NOMO-1 treated with dmso at 0.1 percent for 144 hours (cell line): Measurements from ENCODE around the gene SCYGR6.

Source experiments
- DNase-seq: peaks from one replicate; lab custom pipeline; 2025; ENCODE audit not compliant: unreplicated experiment; lab: John Stamatoyannopoulos, UW

Gene SCYGR6

DNA sequence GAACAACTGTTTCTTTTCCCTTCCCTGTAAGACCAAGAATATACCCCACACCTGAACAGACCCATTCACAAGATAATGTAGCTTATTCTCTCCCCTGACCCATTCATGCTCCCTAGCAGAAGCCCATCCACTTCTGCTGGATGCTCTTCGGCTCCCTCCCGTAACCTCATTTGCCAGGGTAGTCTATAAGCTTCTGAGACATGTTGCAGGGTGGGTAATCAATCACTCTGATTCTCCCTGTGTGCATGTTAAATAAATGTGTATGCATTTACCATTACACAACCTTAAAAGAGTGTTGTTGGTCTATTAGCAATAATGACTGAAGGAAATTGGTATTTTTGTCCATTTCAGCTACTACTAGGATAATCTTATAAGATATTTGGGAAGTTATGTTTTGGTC, 8.1 kb downstream of the SCYGR6 start:
- DNase-seq: no peak

DNA sequence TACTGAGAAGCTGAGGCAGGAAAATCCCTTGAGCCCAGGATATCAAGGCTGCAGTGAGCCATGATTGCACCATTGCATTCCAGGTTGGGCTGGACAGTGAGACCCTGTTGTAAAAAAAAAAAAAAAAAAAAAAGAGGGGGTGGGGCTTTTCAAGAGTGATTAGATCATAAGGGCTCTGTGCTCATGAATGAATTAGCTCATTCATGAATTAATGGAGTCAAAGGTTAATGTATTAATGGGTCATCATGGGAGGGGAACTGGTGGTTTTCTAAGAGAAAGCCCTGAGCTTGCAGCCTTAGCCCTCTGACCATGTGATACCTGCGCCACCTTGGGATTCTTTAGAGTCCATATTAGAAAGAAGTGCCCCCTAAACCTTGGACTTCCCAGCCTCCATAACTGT, 11.3 kb downstream of the SCYGR6 start:
- no peak for DNase-seq

DNA sequence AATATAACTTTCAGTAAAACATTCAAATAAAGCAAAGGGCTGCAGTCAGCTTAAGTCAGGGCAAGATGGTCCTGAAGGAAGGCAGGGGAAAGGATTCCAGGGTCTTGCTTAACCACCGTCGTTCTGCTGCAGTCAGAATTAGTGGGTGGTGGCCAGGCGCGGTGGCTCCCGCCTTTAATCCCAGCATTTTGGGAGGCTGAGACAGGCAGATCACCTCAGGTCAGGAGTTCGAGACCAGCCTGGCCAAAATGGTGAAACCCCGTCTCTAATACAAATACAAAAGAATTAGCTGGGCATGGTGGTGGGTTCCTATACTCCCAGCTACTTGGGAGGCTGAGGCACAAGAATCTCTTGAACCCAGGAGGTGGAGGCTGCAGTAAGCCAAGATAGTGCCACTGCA, 13.6 kb downstream of the SCYGR6 start:
- no peak for DNase-seq

DNA sequence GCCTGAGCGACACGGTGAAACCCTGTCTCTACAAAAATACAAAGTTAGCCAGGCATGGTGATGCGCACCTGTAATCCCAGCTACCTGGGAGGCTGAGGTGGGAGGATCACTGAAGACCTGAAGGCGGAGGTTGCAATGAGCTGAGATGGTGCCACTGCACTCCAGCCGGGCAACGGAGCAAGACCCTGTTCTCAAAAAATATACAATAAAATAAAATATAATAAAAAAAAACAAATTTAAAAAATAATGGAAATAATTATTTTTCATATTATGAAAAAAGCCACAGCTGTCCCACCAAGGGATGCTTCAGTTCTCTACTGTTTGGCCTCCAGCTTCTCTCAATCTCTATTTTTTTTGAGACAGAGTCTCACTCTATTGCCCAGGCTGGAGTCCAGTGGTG, 17.2 kb downstream of the SCYGR6 start:
- no peak for DNase-seq

DNA sequence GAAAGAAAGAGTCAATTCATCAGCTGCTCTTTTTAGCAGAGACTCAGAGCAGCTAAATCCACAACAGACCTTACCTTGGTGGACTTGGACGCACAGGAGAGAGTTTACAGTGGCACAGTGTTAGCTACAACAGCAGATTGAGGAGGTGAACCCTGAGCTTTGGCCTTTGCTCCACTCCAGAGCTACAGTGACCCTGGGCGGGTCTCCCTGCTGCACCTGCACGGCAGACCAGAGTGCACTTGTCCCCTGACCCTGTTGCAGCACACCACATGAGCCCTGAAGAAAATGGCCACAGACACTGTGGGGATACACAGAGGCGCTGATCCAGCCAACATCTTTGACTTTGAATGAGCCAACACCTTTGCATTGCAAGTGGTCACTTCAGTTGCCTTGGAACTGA, 17.7 kb downstream of the SCYGR6 start:
- no peak for DNase-seq

DNA sequence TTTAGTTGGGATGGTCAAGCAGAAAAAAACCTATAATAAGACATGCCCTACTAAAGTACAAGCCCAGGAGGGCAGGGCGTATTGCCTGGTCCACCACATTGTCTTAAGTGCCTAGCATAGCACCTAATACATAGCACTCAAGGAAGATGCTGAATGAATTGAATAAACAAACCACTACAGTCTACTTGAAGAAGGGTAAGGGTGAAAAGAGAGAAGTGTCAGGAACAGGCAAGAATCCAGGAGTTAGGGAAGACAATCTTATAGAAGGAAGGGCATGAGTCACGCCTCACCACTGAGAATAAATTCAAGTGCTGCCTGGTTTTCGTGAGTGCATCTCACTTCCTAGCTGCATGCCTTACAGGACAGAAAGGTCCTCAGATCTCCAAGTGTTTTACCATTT, 20.6 kb downstream of the SCYGR6 start:
- no peak for DNase-seq

DNA sequence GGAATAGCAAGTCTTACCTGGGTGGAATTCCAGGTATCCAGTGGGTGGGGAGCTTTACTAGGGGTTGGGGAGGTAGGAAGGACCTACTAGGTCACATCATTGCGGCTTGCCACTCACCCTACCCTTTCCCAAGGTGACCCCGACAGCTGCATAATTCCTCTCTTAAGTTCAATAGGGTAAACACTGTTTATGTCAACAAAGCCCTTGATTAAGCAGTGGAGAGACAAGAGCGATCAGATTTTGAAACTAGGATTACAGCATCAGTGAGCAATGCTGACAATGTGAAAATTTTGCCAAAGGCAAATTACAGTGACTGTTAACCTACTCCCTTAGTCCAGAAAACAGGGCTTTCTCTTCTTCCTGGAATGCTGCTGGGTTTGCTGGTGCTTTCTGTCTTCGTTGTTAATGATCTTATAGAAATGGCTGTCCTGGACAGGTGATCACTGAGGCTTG, 21.3 kb downstream of the SCYGR6 start:
- DNase-seq: no peak

DNA sequence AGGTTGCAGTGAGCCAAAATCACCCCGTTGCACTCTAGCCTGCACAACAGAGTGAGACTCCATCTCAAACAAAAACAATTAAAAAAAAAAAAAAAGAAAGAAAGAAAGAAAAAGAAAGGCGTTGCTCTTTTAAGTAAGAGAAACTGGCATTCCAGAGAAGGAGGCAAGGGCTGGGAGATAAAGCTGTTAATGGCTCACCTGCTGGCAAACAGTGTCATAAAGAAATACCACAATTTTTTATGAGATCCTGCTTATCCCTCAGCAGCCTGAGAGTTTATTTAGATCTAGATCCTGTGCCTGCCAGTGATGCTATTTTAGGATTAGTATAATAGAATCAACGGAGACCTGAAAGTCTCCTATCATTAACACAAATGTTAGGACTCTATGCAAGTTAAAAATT, 23.0 kb downstream of the SCYGR6 start:
- DNase-seq: no peak

DNA sequence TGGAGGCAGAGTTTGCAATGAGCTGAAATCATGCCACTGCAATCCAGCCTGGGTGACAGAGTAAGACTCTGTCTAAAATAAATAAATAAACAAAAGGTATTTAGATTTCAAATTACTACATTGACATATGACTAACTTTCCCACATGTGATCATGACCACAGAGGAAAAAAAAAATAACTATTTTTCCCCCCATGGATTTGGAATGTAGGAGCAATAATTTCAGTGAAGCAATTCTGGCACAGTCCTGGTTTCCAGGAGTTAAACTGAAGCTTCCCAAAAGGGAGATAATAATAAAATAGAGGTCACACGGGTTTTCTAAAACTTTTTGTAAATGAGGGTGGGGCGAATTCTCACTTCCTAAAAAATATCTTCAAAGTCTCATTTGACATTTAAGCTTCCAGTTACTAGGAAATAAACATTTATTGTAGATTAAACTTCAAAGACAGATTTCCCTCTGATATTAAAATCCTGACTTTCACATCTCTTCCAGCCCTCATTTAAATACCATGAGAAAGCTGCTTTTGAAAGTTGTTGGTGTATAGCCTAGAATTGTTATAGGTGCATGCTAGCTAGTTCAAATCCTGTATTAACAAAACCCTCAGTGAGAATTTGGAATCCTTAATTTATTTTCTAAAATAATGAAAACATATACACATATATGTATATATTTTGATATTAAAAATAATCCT, 27.4 kb downstream of the SCYGR6 start:
- DNase-seq: no peak

DNA sequence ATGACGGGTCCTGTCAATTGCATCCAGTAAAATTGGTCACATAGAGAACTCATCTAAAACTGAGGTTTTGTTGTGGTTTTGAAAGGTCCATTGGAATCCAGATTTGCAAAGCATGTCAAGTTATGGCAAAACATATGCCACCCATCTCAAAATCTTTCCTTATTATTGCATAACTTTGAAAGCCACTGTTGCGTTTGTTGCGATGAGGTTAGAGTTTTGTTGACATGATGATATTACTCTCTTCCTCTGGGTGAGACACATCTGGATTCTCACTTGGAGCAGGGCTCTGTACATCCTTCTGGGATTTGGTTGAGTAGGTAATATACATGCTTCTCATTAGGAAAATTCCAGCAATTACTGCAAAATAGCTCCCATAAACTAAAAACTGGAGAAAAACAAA, 37.4 kb downstream of the SCYGR6 start:
- no peak for DNase-seq

DNA sequence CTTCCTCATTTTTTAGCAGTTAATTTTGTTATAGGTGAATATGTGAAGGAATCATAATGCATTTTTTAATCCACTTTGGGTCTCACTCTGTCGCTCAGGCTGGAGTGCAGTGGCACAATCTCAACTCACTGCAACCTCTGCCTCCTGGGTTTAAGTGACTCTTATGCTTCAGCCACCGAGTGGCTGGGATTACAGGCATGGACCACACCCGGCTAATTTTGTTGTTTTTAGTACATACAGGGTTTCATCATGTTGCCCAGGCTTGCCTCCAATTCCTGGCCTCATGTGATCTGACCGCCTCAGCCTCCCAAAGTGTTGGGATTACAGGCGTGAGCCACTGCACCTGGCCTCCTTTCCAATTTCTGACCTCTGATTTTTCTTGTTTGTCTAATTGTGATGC, 40.3 kb downstream of the SCYGR6 start:
- DNase-seq: no peak

DNA sequence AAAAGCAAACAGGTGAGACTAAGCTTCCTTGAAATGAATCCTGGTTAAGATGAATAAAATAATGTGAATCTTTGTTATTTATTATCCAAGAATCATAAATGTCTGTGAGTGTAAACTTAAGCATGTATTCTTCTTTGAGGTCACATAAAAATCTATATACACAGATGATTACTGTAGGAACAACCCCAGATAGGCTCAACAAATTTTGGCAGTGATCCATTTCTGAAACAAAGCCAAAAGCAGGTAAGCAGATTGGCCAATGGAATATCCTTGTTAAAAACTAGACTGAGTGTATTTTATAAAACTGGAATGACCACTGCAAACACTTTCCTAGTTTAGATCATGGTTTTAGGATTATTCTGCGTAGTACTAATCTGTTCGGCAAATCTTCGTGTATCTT, 46.6 kb downstream of the SCYGR6 start:
- no peak for DNase-seq

DNA sequence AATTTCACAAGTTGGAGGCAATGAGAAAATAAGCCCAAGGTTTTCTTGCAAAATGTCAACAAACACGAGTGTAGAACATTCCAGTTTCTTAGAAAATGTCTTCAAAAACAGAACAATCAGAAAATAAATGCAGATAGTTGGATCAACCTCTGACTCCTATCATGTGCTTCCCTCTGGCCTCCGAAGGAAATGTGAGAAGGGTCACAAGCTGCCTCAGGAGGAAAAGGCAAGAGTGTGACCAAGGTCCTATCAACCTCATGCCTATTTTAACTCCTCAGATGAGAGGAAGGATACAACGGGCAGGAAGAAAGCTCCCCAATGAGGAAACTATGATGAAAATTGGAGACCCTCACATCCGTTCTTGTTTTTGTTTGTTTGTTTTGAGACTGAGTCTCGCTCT, 50.1 kb downstream of the SCYGR6 start:
- no peak for DNase-seq
